ENCODE measurements around the gene C4orf51. TPM values are rescaled to one million over a fixed set of nuclear protein-coding genes. Genes with fewer than 3 reads are reported as not detected.

Gene C4orf51
- total RNA-seq, 1 experiment from 2014 or later = not detected

DNA sequence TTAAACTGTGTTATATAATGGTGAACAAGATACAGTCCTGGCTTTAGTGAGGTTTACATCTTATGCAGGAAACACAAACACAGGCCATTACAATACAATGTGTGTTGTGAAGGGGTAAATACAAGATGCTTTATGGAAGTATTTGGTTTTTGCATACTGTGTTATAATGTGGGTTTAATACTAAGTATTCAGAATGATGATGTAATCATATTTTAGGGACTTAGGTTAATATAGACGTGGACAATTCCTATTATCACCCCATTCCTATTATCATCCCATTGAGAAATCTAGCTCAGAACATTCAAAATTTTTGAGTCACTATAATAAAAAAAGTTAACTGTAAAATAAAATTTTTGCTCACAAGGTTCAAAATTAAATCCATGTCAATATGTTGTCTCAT lies 36.7 kb upstream of the C4orf51 start:
- no TSS peak for BruUV-seq (replicated peaks)
- intact Hi-C loops (cut with micrococcal nuclease; ENCODE audit: unreplicated experiment) = no loop called here
- Mint-ChIP-seq H3K4me1 (ENCODE audit: low read depth, unreplicated experiment) (no peaks in the 10 kb centered on the region), H3K27me3 (ENCODE audit: unreplicated experiment) (no peaks in the 10 kb centered on the region), H3K9me3 (ENCODE audit: low read depth, unreplicated experiment) (no peaks in the 10 kb centered on the region), H3K36me3 (ENCODE audit: insufficient read depth, unreplicated experiment) (no peaks in the 10 kb centered on the region), H3K4me3 (ENCODE audit: low read depth, unreplicated experiment) (no peak overlapping the region), H3K27ac (ENCODE audit: unreplicated experiment) (no peak overlapping the region)
- CTCF ChIA-PET = no interaction called here
- DNase-seq = no peak
- TF ChIP-seq, protein P1, sequence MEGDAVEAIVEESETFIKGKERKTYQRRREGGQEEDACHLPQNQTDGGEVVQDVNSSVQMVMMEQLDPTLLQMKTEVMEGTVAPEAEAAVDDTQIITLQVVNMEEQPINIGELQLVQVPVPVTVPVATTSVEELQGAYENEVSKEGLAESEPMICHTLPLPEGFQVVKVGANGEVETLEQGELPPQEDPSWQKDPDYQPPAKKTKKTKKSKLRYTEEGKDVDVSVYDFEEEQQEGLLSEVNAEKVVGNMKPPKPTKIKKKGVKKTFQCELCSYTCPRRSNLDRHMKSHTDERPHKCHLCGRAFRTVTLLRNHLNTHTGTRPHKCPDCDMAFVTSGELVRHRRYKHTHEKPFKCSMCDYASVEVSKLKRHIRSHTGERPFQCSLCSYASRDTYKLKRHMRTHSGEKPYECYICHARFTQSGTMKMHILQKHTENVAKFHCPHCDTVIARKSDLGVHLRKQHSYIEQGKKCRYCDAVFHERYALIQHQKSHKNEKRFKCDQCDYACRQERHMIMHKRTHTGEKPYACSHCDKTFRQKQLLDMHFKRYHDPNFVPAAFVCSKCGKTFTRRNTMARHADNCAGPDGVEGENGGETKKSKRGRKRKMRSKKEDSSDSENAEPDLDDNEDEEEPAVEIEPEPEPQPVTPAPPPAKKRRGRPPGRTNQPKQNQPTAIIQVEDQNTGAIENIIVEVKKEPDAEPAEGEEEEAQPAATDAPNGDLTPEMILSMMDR (IDR thresholded peaks at IDR 0.05; ENCODE audit: unreplicated experiment) = no peak

DNA sequence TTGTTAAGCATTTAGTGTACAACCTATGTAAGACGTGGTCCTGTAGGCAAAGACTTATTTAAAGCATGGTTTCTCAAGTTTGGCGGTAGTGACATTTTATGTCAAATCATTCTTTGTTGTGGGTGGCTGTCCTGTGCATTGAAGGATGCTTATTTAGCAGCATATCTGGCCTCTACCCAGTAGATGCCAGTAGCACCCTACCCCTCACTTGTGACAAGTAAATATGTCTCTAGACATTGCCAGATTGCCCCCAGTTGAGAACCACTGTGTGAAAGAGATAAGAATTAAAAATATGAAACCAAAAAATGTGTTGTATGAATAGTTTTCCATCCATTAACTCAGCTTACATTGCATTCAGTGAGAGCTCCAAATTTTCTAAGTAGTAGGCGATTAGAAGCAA lies 35.2 kb upstream of the C4orf51 start:
- Mint-ChIP-seq H3K4me3 (ENCODE audit: low read depth, unreplicated experiment) (no peak overlapping the region), H3K36me3 (ENCODE audit: insufficient read depth, unreplicated experiment) (no peaks in the 10 kb centered on the region), H3K4me1 (ENCODE audit: low read depth, unreplicated experiment) (no peaks in the 10 kb centered on the region), H3K27me3 (ENCODE audit: unreplicated experiment) (no peaks in the 10 kb centered on the region), H3K9me3 (ENCODE audit: low read depth, unreplicated experiment) (no peaks in the 10 kb centered on the region), H3K27ac (ENCODE audit: unreplicated experiment) (no peak overlapping the region)
- TF ChIP-seq, protein P1 (IDR thresholded peaks at IDR 0.05; ENCODE audit: unreplicated experiment) = no peak
- intact Hi-C loops (cut with micrococcal nuclease; ENCODE audit: unreplicated experiment) = no loop called here
- no peak for DNase-seq
- CTCF ChIA-PET = no interaction called here
- no TSS peak for BruUV-seq (replicated peaks)

DNA sequence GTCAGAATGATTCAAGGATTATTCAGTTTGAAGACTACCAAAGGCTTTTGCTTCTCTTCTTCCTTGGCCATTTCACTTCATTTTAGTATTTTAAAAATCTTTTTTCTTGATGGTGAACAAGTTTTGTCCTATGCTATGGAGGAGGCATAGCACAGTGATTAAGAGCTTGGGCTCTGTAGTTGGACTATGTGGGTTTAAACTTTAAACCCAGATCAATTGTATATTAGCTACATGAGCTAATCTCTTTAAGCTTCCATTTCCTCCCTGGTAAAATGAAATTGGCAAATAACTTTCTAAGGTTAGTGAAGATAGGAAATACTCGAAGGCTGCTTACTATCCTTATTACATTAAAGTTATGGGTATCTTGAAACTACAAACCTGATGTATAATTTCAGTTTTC lies 23.8 kb upstream of the C4orf51 start:
- DNase-seq = no peak
- Mint-ChIP-seq H3K4me3 (ENCODE audit: low read depth, unreplicated experiment) (no peak overlapping the region), H3K9me3 (ENCODE audit: low read depth, unreplicated experiment) (no peaks in the 10 kb centered on the region), H3K36me3 (ENCODE audit: insufficient read depth, unreplicated experiment) (no peaks in the 10 kb centered on the region), H3K27me3 (ENCODE audit: unreplicated experiment) (no peaks in the 10 kb centered on the region), H3K27ac (ENCODE audit: unreplicated experiment) (no peak overlapping the region), H3K4me1 (ENCODE audit: low read depth, unreplicated experiment) (no peaks in the 10 kb centered on the region)
- CTCF ChIA-PET = interaction anchor here (0.5 kb wide), 1 partner anchor 20 kb away, joined by 4 read pairs; no protein-coding TSS in a partner anchor
- TF ChIP-seq, protein P1 (IDR thresholded peaks at IDR 0.05; ENCODE audit: unreplicated experiment) = no peak
- intact Hi-C loops (cut with micrococcal nuclease; ENCODE audit: unreplicated experiment) = no loop called here
- no TSS peak for BruUV-seq (replicated peaks)

DNA sequence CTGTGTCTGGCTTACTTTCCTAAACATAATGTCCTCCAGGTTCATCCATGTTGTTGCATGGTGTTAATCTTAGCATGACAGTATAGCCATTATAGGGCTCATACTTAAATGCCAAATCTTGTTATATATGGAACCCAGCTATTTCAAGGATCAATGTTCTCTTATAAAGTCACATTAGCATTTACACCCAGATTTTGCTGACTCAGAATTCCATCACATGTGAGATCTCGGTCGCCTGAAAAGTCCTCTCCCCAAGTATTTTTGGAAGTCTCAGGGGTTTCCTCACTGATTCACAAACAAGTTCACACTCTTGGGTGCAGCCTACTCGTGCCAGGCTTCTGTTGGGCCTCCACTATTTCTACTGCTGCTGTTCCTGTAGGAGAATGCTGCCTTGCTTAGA lies 19.9 kb upstream of the C4orf51 start:
- Mint-ChIP-seq H3K27me3 (ENCODE audit: unreplicated experiment) (no peaks in the 10 kb centered on the region), H3K4me3 (ENCODE audit: low read depth, unreplicated experiment) (no peak overlapping the region), H3K36me3 (ENCODE audit: insufficient read depth, unreplicated experiment) (no peaks in the 10 kb centered on the region), H3K4me1 (ENCODE audit: low read depth, unreplicated experiment) (no peaks in the 10 kb centered on the region), H3K27ac (ENCODE audit: unreplicated experiment) (no peak overlapping the region), H3K9me3 (ENCODE audit: low read depth, unreplicated experiment) (no peaks in the 10 kb centered on the region)
- CTCF ChIA-PET = no interaction called here
- no TSS peak for BruUV-seq (replicated peaks)
- intact Hi-C loops (cut with micrococcal nuclease; ENCODE audit: unreplicated experiment) = no loop called here
- no peak for DNase-seq
- TF ChIP-seq, protein P1 (IDR thresholded peaks at IDR 0.05; ENCODE audit: unreplicated experiment) = no peak
